ENCODE results near the gene IL17RA.

DNA sequence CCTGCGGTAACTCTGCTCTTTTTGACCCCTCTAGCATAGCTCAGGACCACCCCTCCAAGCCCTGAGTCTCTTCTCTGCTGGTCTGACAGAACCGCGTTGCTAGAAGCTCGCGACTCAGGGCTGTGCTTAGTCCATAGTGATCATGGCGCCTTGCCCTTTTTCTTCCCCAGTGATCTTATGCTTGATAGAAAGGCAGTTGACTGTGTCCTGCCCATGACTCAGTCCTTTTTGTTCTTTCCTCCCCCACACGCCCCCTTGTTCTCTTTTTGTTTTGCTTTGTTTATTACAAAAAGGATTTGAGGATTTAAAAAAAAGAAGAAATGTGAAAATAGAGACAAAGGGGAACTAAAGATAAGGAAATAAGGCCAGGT, 17.5 kb downstream of the IL17RA start:
- TF ChIP-seq, protein P1, sequence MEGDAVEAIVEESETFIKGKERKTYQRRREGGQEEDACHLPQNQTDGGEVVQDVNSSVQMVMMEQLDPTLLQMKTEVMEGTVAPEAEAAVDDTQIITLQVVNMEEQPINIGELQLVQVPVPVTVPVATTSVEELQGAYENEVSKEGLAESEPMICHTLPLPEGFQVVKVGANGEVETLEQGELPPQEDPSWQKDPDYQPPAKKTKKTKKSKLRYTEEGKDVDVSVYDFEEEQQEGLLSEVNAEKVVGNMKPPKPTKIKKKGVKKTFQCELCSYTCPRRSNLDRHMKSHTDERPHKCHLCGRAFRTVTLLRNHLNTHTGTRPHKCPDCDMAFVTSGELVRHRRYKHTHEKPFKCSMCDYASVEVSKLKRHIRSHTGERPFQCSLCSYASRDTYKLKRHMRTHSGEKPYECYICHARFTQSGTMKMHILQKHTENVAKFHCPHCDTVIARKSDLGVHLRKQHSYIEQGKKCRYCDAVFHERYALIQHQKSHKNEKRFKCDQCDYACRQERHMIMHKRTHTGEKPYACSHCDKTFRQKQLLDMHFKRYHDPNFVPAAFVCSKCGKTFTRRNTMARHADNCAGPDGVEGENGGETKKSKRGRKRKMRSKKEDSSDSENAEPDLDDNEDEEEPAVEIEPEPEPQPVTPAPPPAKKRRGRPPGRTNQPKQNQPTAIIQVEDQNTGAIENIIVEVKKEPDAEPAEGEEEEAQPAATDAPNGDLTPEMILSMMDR (optimal IDR thresholded peaks at IDR 0.05 in 1 of 3, IDR thresholded peaks at IDR 0.05 in 1 of 3, conservative IDR thresholded peaks at IDR 0.05 in 1 of 3; ENCODE audit: extremely low read depth in 1 of 3, insufficient read depth in 2 of 3, low read length in 3 of 3), result no peak
- TF ChIP-seq EZH2 (IDR thresholded peaks at IDR 0.05; ENCODE audit: low read length), result no peak

Data from keratinocyte (primary cell).